ENCODE results near the gene KANK4. TPM values are rescaled to one million over a fixed set of nuclear protein-coding genes. Genes with fewer than 3 reads are reported as not detected.
"Not testable (repeated sequence)": the region's sequence is repeated elsewhere in the genome, so short reads cannot be mapped to it uniquely, and the experiment has no call there.

KANK4 gene
- total RNA-seq, 2 experiments from 2014 or later, result not detected

DNA sequence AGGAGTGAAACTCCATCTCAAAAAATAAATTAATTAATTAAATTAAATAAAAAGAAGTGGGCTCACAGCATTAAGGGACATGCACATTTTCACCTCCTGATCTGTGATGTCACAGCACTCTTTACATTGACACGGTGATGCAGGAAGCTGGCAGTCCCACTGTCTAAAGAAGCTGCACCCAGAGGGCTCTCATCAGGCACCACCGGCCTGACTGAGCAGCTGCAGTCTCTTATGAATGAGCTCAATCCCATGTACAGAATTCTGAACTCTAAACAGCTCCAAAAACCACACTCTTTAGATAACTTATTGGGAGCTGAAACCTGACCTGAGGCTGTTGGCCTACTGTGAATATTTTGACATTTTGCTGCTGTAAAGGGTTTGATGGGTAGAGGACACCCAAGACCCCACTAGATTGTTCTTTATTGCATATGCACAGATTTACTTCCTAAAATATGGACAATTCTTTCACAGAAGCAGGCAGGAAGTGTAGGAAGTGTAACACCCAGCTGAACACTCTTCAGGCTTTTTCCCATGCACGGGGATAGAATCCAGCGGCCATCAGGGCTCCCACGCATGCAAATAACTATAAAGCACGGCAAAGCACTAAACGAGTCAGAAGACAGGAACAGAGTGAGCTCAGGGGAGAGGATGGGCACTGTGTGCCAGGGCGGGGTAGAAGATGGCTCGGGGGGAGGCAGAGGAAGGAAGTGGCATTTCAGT, 78.4 kb downstream of the KANK4 start:
- ChIA-PET POLR2A (no interaction called here), CTCF (interaction anchor here (0.6 kb wide), 1 partner anchor 164 kb away, joined by 4 read pairs; no protein-coding TSS in a partner anchor)
- Mint-ChIP-seq H3K9me3 (peaks cover 2% of the 10 kb centered on the region), H3K36me3 (ENCODE audit: low read depth) (no peaks in the 10 kb centered on the region), H3K4me3 (no peak overlapping the region), H3K27me3 (peaks cover 1% of the 10 kb centered on the region), H3K4me1 (ENCODE audit: low read depth) (no peaks in the 10 kb centered on the region), H3K27ac (no peak overlapping the region)
- TF ChIP-seq, protein P1, sequence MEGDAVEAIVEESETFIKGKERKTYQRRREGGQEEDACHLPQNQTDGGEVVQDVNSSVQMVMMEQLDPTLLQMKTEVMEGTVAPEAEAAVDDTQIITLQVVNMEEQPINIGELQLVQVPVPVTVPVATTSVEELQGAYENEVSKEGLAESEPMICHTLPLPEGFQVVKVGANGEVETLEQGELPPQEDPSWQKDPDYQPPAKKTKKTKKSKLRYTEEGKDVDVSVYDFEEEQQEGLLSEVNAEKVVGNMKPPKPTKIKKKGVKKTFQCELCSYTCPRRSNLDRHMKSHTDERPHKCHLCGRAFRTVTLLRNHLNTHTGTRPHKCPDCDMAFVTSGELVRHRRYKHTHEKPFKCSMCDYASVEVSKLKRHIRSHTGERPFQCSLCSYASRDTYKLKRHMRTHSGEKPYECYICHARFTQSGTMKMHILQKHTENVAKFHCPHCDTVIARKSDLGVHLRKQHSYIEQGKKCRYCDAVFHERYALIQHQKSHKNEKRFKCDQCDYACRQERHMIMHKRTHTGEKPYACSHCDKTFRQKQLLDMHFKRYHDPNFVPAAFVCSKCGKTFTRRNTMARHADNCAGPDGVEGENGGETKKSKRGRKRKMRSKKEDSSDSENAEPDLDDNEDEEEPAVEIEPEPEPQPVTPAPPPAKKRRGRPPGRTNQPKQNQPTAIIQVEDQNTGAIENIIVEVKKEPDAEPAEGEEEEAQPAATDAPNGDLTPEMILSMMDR (IDR thresholded peaks at IDR 0.05), result no peak
- intact Hi-C loops (cut with micrococcal nuclease), result no loop called here
- no peak for ATAC-seq
- no peak for DNase-seq

- H3K4me1 Mint-ChIP-seq (ENCODE audit: low read depth); ATAC-seq; POLR2A ChIA-PET; H3K4me3 Mint-ChIP-seq; H3K27me3 Mint-ChIP-seq; H3K9me3 Mint-ChIP-seq; DNase-seq; H3K36me3 Mint-ChIP-seq (ENCODE audit: low read depth); intact Hi-C loops (cut with micrococcal nuclease); H3K27ac Mint-ChIP-seq: not testable (repeated sequence)
- CTCF ChIA-PET, result interaction anchor here (0.6 kb wide), 1 partner anchor 165 kb away, joined by 4 read pairs; no protein-coding TSS in a partner anchor
Observed at GRCh38 chr1:62239652-62240403, 79.4 kb downstream of the KANK4 start.

GRCh38 chr1:62238507-62238906, 80.7 kb downstream of the KANK4 start:
- H3K4me3 Mint-ChIP-seq, result no peak overlapping the region
- peaks cover 1% of the 10 kb centered on the region for H3K27me3 Mint-ChIP-seq
- H3K27ac Mint-ChIP-seq, result no peak overlapping the region
- H3K9me3 Mint-ChIP-seq, result peaks cover 2% of the 10 kb centered on the region
- DNase-seq, result no peak
- POLR2A ChIA-PET, result no interaction called here
- TF ChIP-seq, protein P1 (IDR thresholded peaks at IDR 0.05), result no peak
- no peak for ATAC-seq
- no peaks in the 10 kb centered on the region for H3K4me1 Mint-ChIP-seq (ENCODE audit: low read depth)
- no peaks in the 10 kb centered on the region for H3K36me3 Mint-ChIP-seq (ENCODE audit: low read depth)
- intact Hi-C loops (cut with micrococcal nuclease), result no loop called here
- CTCF ChIA-PET, result no interaction called here

DNA sequence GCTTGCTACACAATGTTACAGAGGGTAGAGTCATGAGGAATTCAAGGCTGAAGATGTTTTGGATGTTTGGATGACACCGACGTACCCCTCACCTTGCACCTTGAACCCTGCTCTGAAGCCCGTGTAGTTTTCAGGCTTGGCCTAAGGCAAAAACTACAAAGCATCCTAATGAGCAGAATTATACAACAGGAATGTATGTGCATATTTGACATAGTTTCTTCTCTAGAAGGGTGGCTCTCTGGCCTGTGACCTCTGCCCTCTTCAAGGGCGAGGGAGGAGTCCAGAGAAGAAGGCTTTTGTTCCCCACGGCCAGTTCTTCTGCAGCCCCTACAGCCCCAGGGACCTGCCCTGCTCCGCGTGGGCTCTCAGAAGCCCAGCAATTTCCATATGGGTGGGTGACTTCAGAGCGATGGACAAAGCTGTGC, 81.3 kb downstream of the KANK4 start:
- no peak overlapping the region for H3K4me3 Mint-ChIP-seq
- intact Hi-C loops (cut with micrococcal nuclease), result no loop called here
- TF ChIP-seq, protein P1 (IDR thresholded peaks at IDR 0.05), result no peak
- DNase-seq (no peak), ATAC-seq (no peak)
- peaks cover 1% of the 10 kb centered on the region for H3K27me3 Mint-ChIP-seq
- no peaks in the 10 kb centered on the region for H3K4me1 Mint-ChIP-seq (ENCODE audit: low read depth)
- peaks cover 2% of the 10 kb centered on the region for H3K9me3 Mint-ChIP-seq
- no peaks in the 10 kb centered on the region for H3K36me3 Mint-ChIP-seq (ENCODE audit: low read depth)
- CTCF ChIA-PET, result no interaction called here
- H3K27ac Mint-ChIP-seq, result no peak overlapping the region
- POLR2A ChIA-PET, result no interaction called here

DNA sequence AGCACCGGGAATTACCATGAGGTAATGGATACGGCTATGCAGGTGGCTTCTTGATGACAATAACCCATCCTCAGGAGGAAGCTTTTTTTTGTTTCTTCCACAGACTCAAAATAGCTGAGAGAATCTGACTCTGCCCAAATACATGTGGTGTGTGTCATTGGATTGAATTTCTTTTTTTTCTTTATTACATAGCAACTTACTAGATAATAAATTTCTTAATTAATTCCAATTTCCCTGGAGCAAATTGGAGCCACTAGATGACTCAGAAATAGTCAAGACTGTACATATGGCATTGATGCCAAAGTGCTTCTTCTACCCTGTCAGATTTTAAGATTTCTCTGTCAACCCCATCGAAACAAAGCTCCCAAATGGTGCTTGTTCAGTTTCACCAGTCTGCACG, 81.9 kb downstream of the KANK4 start:
- ChIA-PET CTCF (interaction anchor here (0.7 kb wide), 1 partner anchor 102 kb away, joined by 3 read pairs; no protein-coding TSS in a partner anchor), POLR2A (no interaction called here)
- Mint-ChIP-seq H3K36me3 (ENCODE audit: low read depth) (no peaks in the 10 kb centered on the region), H3K9me3 (peaks cover 2% of the 10 kb centered on the region), H3K27ac (no peak overlapping the region), H3K4me3 (no peak overlapping the region), H3K4me1 (ENCODE audit: low read depth) (no peaks in the 10 kb centered on the region), H3K27me3 (peaks cover 1% of the 10 kb centered on the region)
- DNase-seq, result no peak
- ATAC-seq, result no peak
- intact Hi-C loops (cut with micrococcal nuclease), result no loop called here
- TF ChIP-seq, protein P1 (IDR thresholded peaks at IDR 0.05), result no peak
